HUES48 (cell line): ENCODE results near the gene STARD3.

Source experiments
- H3K27ac ChIP-seq: one replicate; pipeline ENCODE4 v1.7.0; 2013; ENCODE audit warnings: low read depth, low read length, inconsistent platforms
- H3K27me3 ChIP-seq: 2 replicates; pipeline ENCODE4 v1.6.1; 2013; ENCODE audit warnings: mild to moderate bottlenecking, low read length; ENCODE audit not compliant: control insufficient read depth, insufficient read depth
- H3K36me3 ChIP-seq: 2 replicates; pipeline ENCODE4 v1.6.1; 2013; ENCODE audit warnings: low read length; ENCODE audit not compliant: control insufficient read depth, insufficient read depth
- H3K4me1 ChIP-seq: 2 replicates; pipeline ENCODE4 v1.6.1; 2013; ENCODE audit warnings: mild to moderate bottlenecking, low read length; ENCODE audit not compliant: control insufficient read depth, insufficient read depth
- H3K4me3 ChIP-seq: 2 replicates; pipeline ENCODE4 v1.5.1; 2013; ENCODE audit warnings: mild to moderate bottlenecking, low read depth, low read length
- H3K9ac ChIP-seq: 2 replicates; pipeline ENCODE4 v1.6.1; 2013; ENCODE audit warnings: mild to moderate bottlenecking, low read depth, low read length, moderate library complexity
- H3K9me3 ChIP-seq: 2 replicates; pipeline ENCODE4 v1.6.1; 2013; ENCODE audit warnings: low read length; ENCODE audit not compliant: control insufficient read depth, insufficient read depth

STARD3 gene

GRCh38 chr17:39632153-39632941, 4.6 kb upstream of the STARD3 start:
- peaks cover 21% of the 10 kb centered on the region for H3K27me3 ChIP-seq
- no peak overlapping the region for H3K27ac ChIP-seq
- H3K36me3 ChIP-seq = no peaks in the 10 kb centered on the region
- no peak overlapping the region for H3K9ac ChIP-seq
- H3K4me1 ChIP-seq = peaks cover 67% of the 10 kb centered on the region
- H3K9me3 ChIP-seq = no peaks in the 10 kb centered on the region
- H3K4me3 ChIP-seq = no peak overlapping the region

- Histone ChIP-seq H3K36me3 (no peaks in the 10 kb centered on the region), H3K9me3 (no peaks in the 10 kb centered on the region), H3K27ac (no peak overlapping the region), H3K27me3 (peaks cover 8% of the 10 kb centered on the region), H3K4me3 (no peak overlapping the region), H3K4me1 (peaks cover 65% of the 10 kb centered on the region), H3K9ac (no peak overlapping the region)
Measured at GRCh38 chr17:39633570-39634183, 3.3 kb upstream of the STARD3 start.

GRCh38 chr17:39634384-39634871, 2.5 kb upstream of the STARD3 start:
- Histone ChIP-seq H3K27me3 (peaks cover under 1% of the 10 kb centered on the region; the same call in 1 of the 2 replicates), H3K4me3 (no peak overlapping the region), H3K36me3 (no peaks in the 10 kb centered on the region), H3K4me1 (peaks cover 60% of the 10 kb centered on the region), H3K9ac (no peak overlapping the region), H3K27ac (peak overlapping the region; percentile 5), H3K9me3 (no peaks in the 10 kb centered on the region)

GRCh38 chr17:39635614-39636176, 1.2 kb upstream of the STARD3 start:
- no peak overlapping the region for H3K9ac ChIP-seq

GRCh38 chr17:39636587-39636926, 387 bp upstream of the STARD3 start:
- H3K36me3 ChIP-seq = no peaks in the 10 kb centered on the region
- H3K9ac ChIP-seq = no peak overlapping the region
- H3K27ac ChIP-seq = peak overlapping the region; percentile 83
- H3K27me3 ChIP-seq = no peaks in the 10 kb centered on the region
- peak overlapping the region; percentile 74 for H3K4me3 ChIP-seq
- H3K9me3 ChIP-seq = no peaks in the 10 kb centered on the region
- H3K4me1 ChIP-seq = peaks cover 51% of the 10 kb centered on the region

More at GRCh38 chr17:39635614-39636176, 1.2 kb upstream of the STARD3 start:
- Histone ChIP-seq H3K27ac (no peak overlapping the region), H3K36me3 (no peaks in the 10 kb centered on the region), H3K4me3 (no peak overlapping the region), H3K27me3 (no peaks in the 10 kb centered on the region), H3K9me3 (no peaks in the 10 kb centered on the region), H3K4me1 (peaks cover 58% of the 10 kb centered on the region)

GRCh38 chr17:39638317-39638716, 1.4 kb downstream of the STARD3 start:
- no peak overlapping the region for H3K27ac ChIP-seq
- H3K27me3 ChIP-seq = no peaks in the 10 kb centered on the region
- no peak overlapping the region for H3K9ac ChIP-seq
- no peaks in the 10 kb centered on the region for H3K36me3 ChIP-seq
- H3K4me1 ChIP-seq = peaks cover 42% of the 10 kb centered on the region
- H3K4me3 ChIP-seq = peak overlapping the region; percentile 74; the same call in 1 of the 2 replicates
- no peaks in the 10 kb centered on the region for H3K9me3 ChIP-seq

GRCh38 chr17:39639043-39639442, 2.1 kb downstream of the STARD3 start:
- no peaks in the 10 kb centered on the region for H3K27me3 ChIP-seq
- H3K4me3 ChIP-seq = no peak overlapping the region
- H3K27ac ChIP-seq = no peak overlapping the region
- H3K4me1 ChIP-seq = peaks cover 42% of the 10 kb centered on the region
- H3K36me3 ChIP-seq = no peaks in the 10 kb centered on the region
- H3K9ac ChIP-seq = no peak overlapping the region
- H3K9me3 ChIP-seq = no peaks in the 10 kb centered on the region

- Histone ChIP-seq H3K27me3 (no peaks in the 10 kb centered on the region), H3K4me3 (no peak overlapping the region), H3K9ac (no peak overlapping the region), H3K9me3 (no peaks in the 10 kb centered on the region), H3K27ac (peak overlapping the region; percentile 33), H3K36me3 (no peaks in the 10 kb centered on the region), H3K4me1 (peaks cover 39% of the 10 kb centered on the region)
Measured at GRCh38 chr17:39639566-39640458, 2.9 kb downstream of the STARD3 start.

- no peaks in the 10 kb centered on the region for H3K36me3 ChIP-seq
- peaks cover 42% of the 10 kb centered on the region for H3K4me1 ChIP-seq
- no peak overlapping the region for H3K4me3 ChIP-seq
- no peaks in the 10 kb centered on the region for H3K9me3 ChIP-seq
- H3K9ac ChIP-seq = no peak overlapping the region
- no peaks in the 10 kb centered on the region for H3K27me3 ChIP-seq
- H3K27ac ChIP-seq = no peak overlapping the region
Measured at GRCh38 chr17:39640591-39641031, 3.7 kb downstream of the STARD3 start.

GRCh38 chr17:39641097-39641496, 4.2 kb downstream of the STARD3 start:
- H3K27me3 ChIP-seq = no peaks in the 10 kb centered on the region
- H3K9ac ChIP-seq = no peak overlapping the region
- peaks cover 37% of the 10 kb centered on the region for H3K4me1 ChIP-seq

More at GRCh38 chr17:39641097-39641496, 4.2 kb downstream of the STARD3 start:
- Histone ChIP-seq H3K27ac (no peak overlapping the region), H3K4me3 (no peak overlapping the region), H3K36me3 (no peaks in the 10 kb centered on the region), H3K9me3 (no peaks in the 10 kb centered on the region)
